ENCODE results near the gene HDAC11. TPM values are rescaled to one million over a fixed set of nuclear protein-coding genes. Genes with fewer than 3 reads are reported as not detected.

HDAC11 gene
- total and polyA plus RNA-seq, 4 donors: 2.5 to 9.0 (median 3.2) TPM

- H3K36me3 ChIP-seq (ENCODE audit: control insufficient read depth in 4 of 4, insufficient read depth in 3 of 4, low read depth in 1 of 4, low read length in 3 of 4): no peaks in the 10 kb centered on the region
- WGBS: 76% methylated on average over 20 of the region's 20 CpGs
- DNase-seq (ENCODE audit: low spot score): no peak
Measured at GRCh38 chr3:13513051-13513912, 33.2 kb downstream of the HDAC11 start.

More at GRCh38 chr3:13513051-13513912, 33.2 kb downstream of the HDAC11 start:
- no peak overlapping the region for H3K4me3 ChIP-seq (ENCODE audit: low read depth in 1 of 3, low read length in 3 of 3)
- no peak overlapping the region for H3K27ac ChIP-seq (ENCODE audit: low read depth in 1 of 2, low read length in 2 of 2)
- peaks cover 0 to 4% (median 1%) of the 10 kb centered on the region in 4 donors for H3K27me3 ChIP-seq (ENCODE audit: control insufficient read depth in 4 of 4, insufficient read depth in 4 of 4, low read length in 3 of 4)
- no peak overlapping the region for H3K9ac ChIP-seq (ENCODE audit: low read depth in 1 of 2, low read length in 2 of 2)
- TF ChIP-seq ZBTB33 (IDR thresholded peaks at IDR 0.05) (no peak), ATF3 (IDR thresholded peaks at IDR 0.05) (no peak), NR2F2 (IDR thresholded peaks at IDR 0.05) (no peak), EGR1 (IDR thresholded peaks at IDR 0.05; ENCODE audit: low read depth in 2 of 2) (no peak), RAD21 (IDR thresholded peaks at IDR 0.05) (no peak), YY1 (IDR thresholded peaks at IDR 0.05) (no peak), RXRA (IDR thresholded peaks at IDR 0.05) (no peak), HNF4A (conservative IDR thresholded peaks at IDR 0.05) (no peak), REST (IDR thresholded peaks at IDR 0.05) (no peak), FOXA1 (IDR thresholded peaks at IDR 0.05) (no peak), SP1 (IDR thresholded peaks at IDR 0.05) (no peak), GABPA (IDR thresholded peaks at IDR 0.05 in 1 of 2, conservative IDR thresholded peaks at IDR 0.05 in 1 of 2) (no peak), CTCF (IDR thresholded peaks at IDR 0.05; ENCODE audit: low read depth, low read length, missing input control) (no peak), TAF1 (conservative IDR thresholded peaks at IDR 0.05) (no peak), HNF4G (IDR thresholded peaks at IDR 0.05) (no peak)
- TF ChIP-seq, protein P1, sequence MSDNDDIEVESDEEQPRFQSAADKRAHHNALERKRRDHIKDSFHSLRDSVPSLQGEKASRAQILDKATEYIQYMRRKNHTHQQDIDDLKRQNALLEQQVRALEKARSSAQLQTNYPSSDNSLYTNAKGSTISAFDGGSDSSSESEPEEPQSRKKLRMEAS (IDR thresholded peaks at IDR 0.05): no peak
- H3K4me1 ChIP-seq (ENCODE audit: control insufficient read depth in 4 of 4, insufficient read depth in 4 of 4, low read length in 3 of 4): no peaks in the 10 kb centered on the region
- H3K9me3 ChIP-seq (ENCODE audit: control insufficient read depth in 4 of 4, low read length in 3 of 4): no peaks in the 10 kb centered on the region
